ENCODE measurements around the gene LSM11.
"Not testable (repeated sequence)": the region's sequence is repeated elsewhere in the genome, so short reads cannot be mapped to it uniquely, and the experiment has no call there.

The LSM11 gene

GRCh38 chr5:157743163-157744050 lies at the start of gene LSM11:
Gene LSM11 (plus strand): TSS chr5:157743712. CDS start chr5:157743751, 39 bp downstream.
- peak; percentile 78 for DNase-seq

GRCh38 chr5:157693816-157694215 lies 49.7 kb upstream of the LSM11 start:
- DNase-seq = not testable (repeated sequence)

GRCh38 chr5:157696154-157696553 lies 47.4 kb upstream of the LSM11 start:
- DNase-seq = not testable (repeated sequence)

DNA sequence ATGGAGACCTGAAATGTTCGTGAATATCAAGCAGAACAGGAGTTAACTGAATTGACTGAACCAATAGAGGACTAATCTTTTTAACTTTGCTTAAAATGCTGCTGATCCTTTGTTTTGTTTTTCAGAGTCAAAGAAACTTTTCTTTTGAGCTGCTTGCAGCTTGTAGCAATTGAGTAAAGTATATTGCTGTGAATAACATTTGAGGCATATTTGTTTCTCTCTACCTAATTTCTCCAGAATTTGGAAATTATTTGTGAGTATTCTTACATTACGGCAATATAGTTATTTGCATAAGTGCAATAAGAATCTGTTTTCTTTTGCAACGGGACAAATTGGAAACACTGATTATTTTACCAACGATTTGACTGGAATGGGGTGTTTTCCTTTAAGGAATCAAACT lies 44.8 kb upstream of the LSM11 start:
- DNase-seq = not testable (repeated sequence)

GRCh38 chr5:157703736-157704135 lies 39.8 kb upstream of the LSM11 start:
- DNase-seq = no peak

- no peak for DNase-seq
Observed at GRCh38 chr5:157708866-157709265, 34.6 kb upstream of the LSM11 start.

DNA sequence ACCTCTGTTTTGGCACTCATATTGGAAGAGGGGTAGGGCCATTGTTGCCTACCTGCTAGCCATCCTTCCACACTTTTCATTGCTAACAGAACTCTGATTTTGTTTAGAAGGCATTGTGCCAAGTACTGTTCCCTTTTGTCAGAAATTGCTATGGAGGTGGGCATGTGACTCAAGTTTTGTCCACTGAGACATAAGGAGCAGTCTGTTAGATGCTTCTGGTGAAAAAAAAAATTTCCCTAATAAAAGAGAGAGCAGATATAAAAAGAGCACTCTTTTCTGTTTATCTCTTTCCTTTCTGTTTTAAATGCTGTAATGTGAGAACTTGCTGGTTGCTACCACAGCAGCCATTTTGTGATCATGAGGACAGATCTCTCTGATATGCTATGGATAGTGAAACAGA lies 34.2 kb upstream of the LSM11 start:
- DNase-seq = no peak

DNA sequence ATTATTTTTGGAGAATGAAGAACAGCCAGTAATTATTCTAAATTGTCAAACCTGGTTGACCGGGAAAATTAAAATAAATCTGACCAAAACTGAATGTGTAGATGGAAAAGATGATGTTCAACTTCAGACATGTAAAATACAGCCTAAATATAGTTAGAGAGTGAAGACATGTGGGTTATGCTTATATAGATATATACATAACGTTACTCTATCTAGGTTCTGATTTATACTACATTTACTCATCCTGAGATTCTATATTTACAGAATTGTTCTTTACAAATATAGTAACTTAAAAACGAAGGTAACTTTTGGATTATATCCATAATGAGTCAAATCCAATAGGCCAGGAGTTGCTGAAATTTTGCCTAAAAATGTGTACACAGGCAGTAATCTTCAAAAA lies 33.1 kb upstream of the LSM11 start:
- no peak for DNase-seq

- peak; percentile 94 for DNase-seq
Observed at GRCh38 chr5:157710882-157711281, 32.6 kb upstream of the LSM11 start.

DNA sequence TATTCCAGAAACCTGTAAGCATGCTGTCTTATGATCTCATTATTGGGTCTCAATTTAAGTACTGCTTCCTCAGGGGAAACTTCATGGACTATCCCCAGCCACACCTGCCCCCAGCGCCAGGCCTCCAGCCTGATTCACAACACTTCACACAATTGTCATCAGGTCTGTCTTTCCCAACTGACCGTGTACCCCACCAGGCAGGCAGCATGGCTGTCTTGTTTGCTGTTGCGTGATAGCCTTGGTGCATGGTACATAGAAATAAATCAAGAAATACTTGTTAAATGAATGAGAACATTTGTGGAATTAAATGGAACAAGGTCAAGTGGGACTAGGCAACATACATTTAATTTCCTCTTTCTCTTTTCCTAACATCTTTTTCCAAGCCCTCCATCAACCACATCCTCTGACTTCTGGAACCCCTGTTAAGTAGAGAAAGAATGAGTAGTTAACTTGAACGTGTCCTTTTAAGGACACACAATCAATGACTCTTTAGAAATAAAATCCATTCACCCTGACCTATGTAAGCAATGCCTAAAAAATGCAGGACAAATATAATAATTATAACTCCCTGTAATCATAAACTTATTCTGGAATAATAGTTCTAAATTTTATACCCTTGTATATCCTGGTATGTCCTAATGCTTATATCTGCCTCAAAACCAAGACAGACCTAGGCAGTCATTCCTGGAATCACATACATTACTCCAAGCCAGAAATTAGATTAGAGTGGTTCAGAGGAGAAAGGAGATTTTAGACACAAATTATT lies 29.5 kb upstream of the LSM11 start:
- DNase-seq = peak; percentile 21

DNA sequence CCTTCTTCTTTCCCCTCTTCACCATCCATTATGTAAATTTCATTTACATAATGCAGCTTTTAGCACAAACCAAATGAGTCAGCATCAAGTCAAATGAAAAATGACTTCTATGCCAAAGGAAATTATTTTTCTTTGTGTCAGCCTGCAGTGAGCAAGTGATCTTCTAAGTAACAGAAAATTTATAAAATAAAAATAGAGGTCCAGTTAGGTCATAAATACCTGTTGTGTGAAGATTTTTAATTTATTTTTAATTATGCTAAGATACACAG lies 29.0 kb upstream of the LSM11 start:
- DNase-seq = no peak

- peak; percentile 63 for DNase-seq
Observed at GRCh38 chr5:157718519-157718918, 25.0 kb upstream of the LSM11 start.

GRCh38 chr5:157719245-157719644 lies 24.3 kb upstream of the LSM11 start:
- no peak for DNase-seq

DNA sequence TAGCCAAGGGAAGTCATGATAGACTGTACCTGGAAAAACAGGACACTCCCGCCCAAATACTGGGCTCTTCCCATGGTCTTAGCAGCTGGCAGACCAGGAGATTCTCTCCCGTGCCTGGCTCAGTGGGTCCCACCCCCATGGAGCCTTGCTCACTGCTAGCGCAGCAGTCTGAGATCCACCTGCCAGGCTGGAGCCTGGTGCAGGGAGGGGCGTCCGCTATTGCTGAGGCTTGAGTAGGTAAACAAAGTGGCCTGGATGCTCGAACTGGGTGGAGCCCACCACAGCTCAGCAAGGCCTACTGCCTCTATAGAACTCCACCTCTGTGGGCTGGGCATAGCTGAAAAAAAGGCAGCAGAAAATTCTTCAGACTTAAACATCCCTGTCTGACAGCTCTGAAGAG lies 22.4 kb upstream of the LSM11 start:
- no peak for DNase-seq

DNA sequence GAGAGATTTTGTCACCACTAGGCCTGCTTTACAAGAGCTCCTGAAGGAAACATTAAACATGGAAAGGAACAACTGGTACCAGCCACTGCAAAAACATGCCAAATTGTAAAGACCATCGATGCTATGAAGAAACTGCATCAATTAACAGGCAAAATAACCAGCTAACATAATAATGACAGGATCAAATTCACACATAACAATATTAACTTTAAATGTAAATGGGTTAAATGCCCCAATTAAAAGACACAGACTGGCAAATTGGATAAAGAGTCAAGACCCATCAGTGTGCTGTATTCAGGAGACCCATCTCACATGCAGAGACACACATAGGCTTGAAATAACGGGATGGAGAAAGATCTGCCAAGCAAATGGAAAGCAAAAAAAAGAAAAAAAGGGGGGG lies 20.6 kb upstream of the LSM11 start:
- DNase-seq = not testable (repeated sequence)

DNA sequence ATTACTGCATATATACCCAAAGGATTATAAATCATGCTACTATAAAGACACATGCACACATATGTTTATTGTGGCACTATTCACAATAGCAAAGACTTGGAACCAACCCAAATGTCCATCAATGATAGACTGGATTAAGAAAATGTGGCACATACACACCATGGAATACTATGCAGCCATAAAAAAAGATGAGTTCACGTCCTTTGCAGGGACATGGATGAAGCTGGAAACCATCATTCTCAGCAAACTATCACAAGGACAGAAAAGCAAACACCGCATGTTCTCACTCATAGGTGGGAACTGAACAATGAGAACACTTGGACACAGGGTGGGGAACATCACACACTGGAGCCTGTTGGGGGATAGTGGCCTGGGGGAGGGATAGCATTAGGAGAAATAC lies 16.9 kb upstream of the LSM11 start:
- DNase-seq = not testable (repeated sequence)

GRCh38 chr5:157727858-157728257 lies 15.7 kb upstream of the LSM11 start:
- DNase-seq = not testable (repeated sequence)

DNA sequence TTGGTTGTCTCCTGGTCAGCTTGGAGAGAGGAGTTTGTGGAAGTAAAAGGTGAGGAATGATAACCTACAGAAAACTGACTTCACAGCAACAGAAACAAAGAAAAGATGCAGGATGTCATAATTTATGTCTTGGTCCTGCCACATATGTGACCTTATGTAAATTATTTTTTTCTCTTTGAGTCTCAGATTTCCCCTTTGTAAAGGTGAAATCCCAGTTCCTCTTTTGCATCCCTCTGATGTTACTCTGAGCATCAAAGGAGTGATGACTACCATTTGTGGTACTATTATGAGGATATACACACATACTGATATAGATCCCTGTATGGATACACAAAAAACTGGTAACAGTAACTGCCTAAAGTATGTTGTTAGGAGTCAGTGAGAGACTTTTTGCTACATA lies 13.7 kb upstream of the LSM11 start:
- DNase-seq = no peak

GRCh38 chr5:157730900-157731271 lies 12.6 kb upstream of the LSM11 start:
- DNase-seq = no peak

DNA sequence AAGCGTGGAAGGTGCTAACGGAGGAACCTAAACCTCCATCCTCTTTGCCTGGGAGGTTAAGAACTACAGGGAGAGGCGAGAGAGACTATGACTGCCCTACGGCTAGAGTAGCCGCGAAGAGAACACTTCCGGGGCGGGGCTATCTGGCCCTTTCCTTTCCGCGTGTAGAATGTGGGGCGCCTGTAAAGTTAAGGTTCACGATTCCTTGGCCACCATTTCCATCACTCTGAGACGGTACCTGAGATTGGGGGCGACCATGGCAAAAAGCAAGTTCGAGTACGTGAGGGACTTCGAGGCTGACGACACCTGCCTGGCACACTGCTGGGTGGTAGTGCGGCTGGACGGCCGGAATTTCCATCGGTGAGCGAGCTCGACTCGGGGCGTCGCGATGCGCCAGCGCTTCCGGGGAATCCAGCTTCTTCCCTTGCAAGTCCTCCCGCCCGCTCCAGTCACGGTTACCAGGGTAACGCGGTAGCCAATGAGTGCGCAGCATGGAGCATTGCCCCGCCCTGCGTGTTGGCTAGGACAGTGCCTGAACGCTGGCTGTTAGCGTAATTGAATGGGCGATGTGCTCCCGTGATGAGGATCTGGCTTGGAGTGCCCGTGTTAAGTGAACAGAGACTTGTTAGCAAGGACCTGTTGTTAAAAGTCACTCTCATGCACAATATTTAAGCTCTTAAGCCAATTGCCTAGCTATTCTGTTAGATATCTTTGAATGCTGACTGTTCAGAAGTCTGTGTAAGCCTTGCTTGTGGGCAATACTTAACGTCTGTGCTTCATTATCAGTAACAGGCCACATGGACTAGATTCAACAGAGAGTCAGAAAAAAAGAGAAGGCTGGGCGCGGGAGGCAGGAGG lies 12.0 kb upstream of the LSM11 start, which contains the start of gene THG1L:
Gene THG1L (plus strand): TSS at position 149 of the 858 bp plus-strand sequence. CDS start 21 bp downstream, at position 170.
- DNase-seq = peak; percentile 98

DNA sequence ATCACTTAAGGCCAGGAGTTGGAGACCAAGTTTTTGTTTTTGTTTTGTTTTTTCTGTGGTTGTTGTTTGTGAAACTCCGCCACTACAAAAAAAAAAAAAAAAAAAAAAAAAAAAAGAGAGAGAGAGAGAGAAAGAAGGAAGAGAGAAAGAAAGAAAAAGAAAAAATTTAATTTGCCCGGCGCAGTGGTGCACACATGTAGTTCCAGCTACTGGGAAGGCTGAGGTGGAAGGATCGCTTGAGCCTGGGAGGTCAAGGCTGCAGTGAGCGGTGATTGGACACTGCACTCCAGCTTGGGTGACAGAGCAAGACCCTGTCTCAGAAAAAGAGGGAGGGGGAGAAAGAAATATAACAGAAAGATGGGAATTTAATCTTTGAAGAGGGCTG lies 11.4 kb upstream of the LSM11 start:
- DNase-seq = no peak

DNA sequence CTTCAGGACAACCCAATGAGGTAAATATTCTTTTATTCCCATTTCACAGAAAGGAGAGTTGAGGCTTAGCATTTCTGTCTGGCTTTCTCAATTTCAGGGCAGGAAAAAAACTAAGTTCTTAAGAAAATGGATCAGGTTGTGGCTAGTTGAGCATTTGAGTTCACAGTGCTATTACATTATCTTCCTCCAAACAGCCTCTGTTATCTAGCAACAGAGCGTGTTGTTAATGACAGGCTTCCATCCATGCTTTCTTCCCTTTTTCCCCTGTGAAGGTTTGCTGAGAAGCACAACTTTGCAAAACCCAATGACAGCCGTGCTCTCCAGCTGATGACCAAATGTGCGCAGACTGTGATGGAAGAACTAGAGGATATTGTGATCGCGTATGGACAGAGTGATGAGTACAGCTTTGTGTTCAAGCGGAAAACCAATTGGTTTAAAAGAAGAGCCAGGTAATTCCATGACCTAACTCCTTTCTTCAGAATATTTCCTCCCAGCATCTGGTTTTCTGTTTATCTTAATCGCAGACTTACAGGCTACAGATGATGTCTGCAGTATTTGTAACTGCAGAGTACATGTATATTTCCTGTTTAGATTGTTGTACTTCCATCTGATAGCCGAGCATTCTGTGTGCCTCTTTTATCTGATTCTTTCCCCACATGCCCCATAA lies 10.8 kb upstream of the LSM11 start:
- DNase-seq = no peak

DNA sequence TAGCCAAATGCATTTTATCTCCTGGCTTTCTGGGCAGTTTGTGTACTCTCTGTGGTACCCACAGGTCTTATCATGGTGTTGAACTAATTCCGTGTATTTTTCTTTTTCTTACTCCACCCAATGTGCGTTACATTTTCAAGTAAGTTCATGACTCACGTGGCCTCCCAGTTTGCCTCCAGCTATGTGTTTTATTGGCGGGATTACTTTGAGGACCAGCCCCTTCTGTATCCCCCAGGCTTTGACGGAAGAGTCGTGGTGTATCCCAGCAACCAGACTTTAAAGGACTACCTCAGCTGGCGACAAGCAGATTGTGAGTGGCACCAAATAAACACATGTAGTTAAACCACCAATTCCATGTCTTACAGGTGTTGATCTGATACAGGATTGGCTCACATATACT lies 9.1 kb upstream of the LSM11 start:
- no peak for DNase-seq
